HK-2 (cell line): ENCODE data around the gene CATSPER1.
"Not testable (repeated sequence)": the region's sequence is repeated elsewhere in the genome, so short reads cannot be mapped to it uniquely, and the experiment has no call there.

ENCODE experiments used
- DNase-seq: peaks from one replicate; pipeline ENCODE4 v3.0.0-alpha.2; 2018; ENCODE audit not compliant: unreplicated experiment

CATSPER1 gene

GRCh38 chr11:66051766-66052663, 25.7 kb upstream of the CATSPER1 start, which contains the start of gene SF3B2:
Gene SF3B2 (plus strand): TSS chr11:66052364. CDS start chr11:66052385, 21 bp downstream.
- DNase-seq = peak; percentile 95

- no peak for DNase-seq
Measured at GRCh38 chr11:66051371-66051765, 25.1 kb upstream of the CATSPER1 start.

- DNase-seq = no peak
Measured at GRCh38 chr11:66050581-66051231, 24.4 kb upstream of the CATSPER1 start.

- DNase-seq = no peak
Measured at GRCh38 chr11:66048547-66049323, 22.5 kb upstream of the CATSPER1 start, which contains the start of gene GAL3ST3. Gene GAL3ST3 (minus strand): TSS chr11:66049161. CDS start chr11:66045415, 3,746 bp downstream.

GRCh38 chr11:66047541-66048365, 21.5 kb upstream of the CATSPER1 start:
- DNase-seq = no peak

- DNase-seq = no peak
Measured at GRCh38 chr11:66046901-66047300, 20.6 kb upstream of the CATSPER1 start.

GRCh38 chr11:66045177-66045639, 18.9 kb upstream of the CATSPER1 start:
- peak; percentile 47 for DNase-seq

GRCh38 chr11:66044757-66045156, 18.5 kb upstream of the CATSPER1 start:
- no peak for DNase-seq

GRCh38 chr11:66042996-66043906, 17.0 kb upstream of the CATSPER1 start:
- DNase-seq = no peak

- no peak for DNase-seq
Measured at GRCh38 chr11:66042227-66042995, 16.1 kb upstream of the CATSPER1 start.

- DNase-seq = no peak
Measured at GRCh38 chr11:66039765-66040164, 13.5 kb upstream of the CATSPER1 start.

GRCh38 chr11:66037327-66037726, 11.0 kb upstream of the CATSPER1 start:
- DNase-seq = no peak

- DNase-seq = no peak
Measured at GRCh38 chr11:66036334-66036710, 10.0 kb upstream of the CATSPER1 start.

- no peak for DNase-seq
Measured at GRCh38 chr11:66035653-66036333, 9.5 kb upstream of the CATSPER1 start.

- no peak for DNase-seq
Measured at GRCh38 chr11:66032957-66033735, 6.9 kb upstream of the CATSPER1 start.

- DNase-seq = not testable (repeated sequence)
Measured at GRCh38 chr11:66023186-66023440, 3.2 kb downstream of the CATSPER1 start.

GRCh38 chr11:66022401-66023185, 3.7 kb downstream of the CATSPER1 start:
- DNase-seq = peak; percentile 73
